ENCODE measurements around the gene THUMPD2.

Gene THUMPD2

GRCh38 chr2:39701137-39701536 is 77.9 kb downstream of the THUMPD2 start:
- no peak for DNase-seq (ENCODE audit: extremely low spot score)
- ChIA-PET CTCF (no interaction called here), POLR2A (no interaction called here)
- TF ChIP-seq FOXM1 (IDR thresholded peaks at IDR 0.05; ENCODE audit: borderline replicate concordance) (no peak), FOXK2 (IDR thresholded peaks at IDR 0.05) (no peak), ARNT (IDR thresholded peaks at IDR 0.05) (no peak), LEF1 (IDR thresholded peaks at IDR 0.05; ENCODE audit: borderline replicate concordance) (no peak), BHLHE40 (IDR thresholded peaks at IDR 0.05; ENCODE audit: borderline replicate concordance) (no peak), ELF4 (IDR thresholded peaks at IDR 0.05) (no peak), CTBP1 (IDR thresholded peaks at IDR 0.05; ENCODE audit: borderline replicate concordance) (no peak), SUZ12 (IDR thresholded peaks at IDR 0.05) (no peak), HDGF (IDR thresholded peaks at IDR 0.05; ENCODE audit: borderline replicate concordance) (no peak), FOXA1 (IDR thresholded peaks at IDR 0.05) (no peak)

- DNase-seq (ENCODE audit: extremely low spot score) = no peak
- CTCF ChIA-PET = interaction anchor here (1.4 kb wide), 1 partner anchor 29 kb away, joined by 3 read pairs; no protein-coding TSS in a partner anchor
- POLR2A ChIA-PET = no interaction called here
- TF ChIP-seq HDGF (IDR thresholded peaks at IDR 0.05; ENCODE audit: borderline replicate concordance) (no peak), FOXK2 (IDR thresholded peaks at IDR 0.05) (no peak), ARNT (IDR thresholded peaks at IDR 0.05) (no peak), BHLHE40 (IDR thresholded peaks at IDR 0.05; ENCODE audit: borderline replicate concordance) (no peak), PKNOX1 (IDR thresholded peaks at IDR 0.05) (no peak), LEF1 (IDR thresholded peaks at IDR 0.05; ENCODE audit: borderline replicate concordance) (no peak), FOXA1 (IDR thresholded peaks at IDR 0.05) (no peak)
These were observed 81.6 kb downstream of the THUMPD2 start for GRCh38 chr2:39697454-39697853.

GRCh38 chr2:39696838-39697237 is 82.2 kb downstream of the THUMPD2 start:
- DNase-seq (ENCODE audit: extremely low spot score) = no peak
- POLR2A ChIA-PET = no interaction called here

GRCh38 chr2:39696101-39696553 is 82.9 kb downstream of the THUMPD2 start:
- POLR2A ChIA-PET = no interaction called here
- TF ChIP-seq HDGF (IDR thresholded peaks at IDR 0.05; ENCODE audit: borderline replicate concordance) (no peak), SUZ12 (IDR thresholded peaks at IDR 0.05) (no peak), PKNOX1 (IDR thresholded peaks at IDR 0.05) (no peak), LEF1 (IDR thresholded peaks at IDR 0.05; ENCODE audit: borderline replicate concordance) (no peak), NFRKB (IDR thresholded peaks at IDR 0.05) (no peak)
- CTCF ChIA-PET = interaction anchor here (0.7 to 1.4 kb wide), 5 partner anchors 31 to 748 kb away, joined by 3 to 4 read pairs (median 3); no protein-coding TSS in a partner anchor
- peak; percentile 10 for DNase-seq (ENCODE audit: extremely low spot score)

More at GRCh38 chr2:39696838-39697237, 82.2 kb downstream of the THUMPD2 start:
- CTCF ChIA-PET = interaction anchor here (0.7 to 1.4 kb wide), 5 partner anchors 30 to 749 kb away, joined by 3 to 4 read pairs (median 3); no protein-coding TSS in a partner anchor
- TF ChIP-seq FOXK2 (IDR thresholded peaks at IDR 0.05) = no peak
- no peak for TF ChIP-seq LEF1 (IDR thresholded peaks at IDR 0.05; ENCODE audit: borderline replicate concordance)
- no peak for TF ChIP-seq FOXA1 (IDR thresholded peaks at IDR 0.05)
- TF ChIP-seq SUZ12 (IDR thresholded peaks at IDR 0.05) = no peak
- TF ChIP-seq ELF4 (IDR thresholded peaks at IDR 0.05) = no peak
- TF ChIP-seq SP1 (IDR thresholded peaks at IDR 0.05) = no peak
- no peak for TF ChIP-seq L3MBTL2 (conservative IDR thresholded peaks at IDR 0.05)
- no peak for TF ChIP-seq NFRKB (IDR thresholded peaks at IDR 0.05)
- TF ChIP-seq ZNF384 (IDR thresholded peaks at IDR 0.05) = no peak
- no peak for TF ChIP-seq PKNOX1 (IDR thresholded peaks at IDR 0.05)
- TF ChIP-seq FOXM1 (IDR thresholded peaks at IDR 0.05; ENCODE audit: borderline replicate concordance) = no peak
- no peak for TF ChIP-seq TARDBP (IDR thresholded peaks at IDR 0.05)
- no peak for TF ChIP-seq CTBP1 (IDR thresholded peaks at IDR 0.05; ENCODE audit: borderline replicate concordance)
- TF ChIP-seq HDGF (IDR thresholded peaks at IDR 0.05; ENCODE audit: borderline replicate concordance) = no peak
- no peak for TF ChIP-seq ARNT (IDR thresholded peaks at IDR 0.05)
- no peak for TF ChIP-seq BHLHE40 (IDR thresholded peaks at IDR 0.05; ENCODE audit: borderline replicate concordance)

- DNase-seq (ENCODE audit: extremely low spot score) = no peak
- TF ChIP-seq LEF1 (IDR thresholded peaks at IDR 0.05; ENCODE audit: borderline replicate concordance) (no peak), CTBP1 (IDR thresholded peaks at IDR 0.05; ENCODE audit: borderline replicate concordance) (no peak), ZNF384 (IDR thresholded peaks at IDR 0.05) (no peak), NFRKB (IDR thresholded peaks at IDR 0.05) (no peak), TARDBP (IDR thresholded peaks at IDR 0.05) (no peak), L3MBTL2 (conservative IDR thresholded peaks at IDR 0.05) (no peak), FOXM1 (IDR thresholded peaks at IDR 0.05; ENCODE audit: borderline replicate concordance) (no peak), SUZ12 (IDR thresholded peaks at IDR 0.05) (no peak), FOXK2 (IDR thresholded peaks at IDR 0.05) (no peak), BHLHE40 (IDR thresholded peaks at IDR 0.05; ENCODE audit: borderline replicate concordance) (no peak), ARNT (IDR thresholded peaks at IDR 0.05) (no peak), HDGF (IDR thresholded peaks at IDR 0.05; ENCODE audit: borderline replicate concordance) (no peak), PKNOX1 (IDR thresholded peaks at IDR 0.05) (no peak), SP1 (IDR thresholded peaks at IDR 0.05) (no peak), FOXA1 (IDR thresholded peaks at IDR 0.05) (no peak), ELF4 (IDR thresholded peaks at IDR 0.05) (no peak)
- CTCF ChIA-PET = no interaction called here
- POLR2A ChIA-PET = no interaction called here
These were observed 85.8 kb downstream of the THUMPD2 start for GRCh38 chr2:39693245-39693644.

- CTCF ChIA-PET = interaction anchor here (1.2 kb wide), 1 partner anchor 742 kb away, joined by 3 read pairs; no protein-coding TSS in a partner anchor
- POLR2A ChIA-PET = no interaction called here
- no peak for DNase-seq (ENCODE audit: extremely low spot score)
- TF ChIP-seq NFRKB (IDR thresholded peaks at IDR 0.05) = no peak
- TF ChIP-seq BHLHE40 (IDR thresholded peaks at IDR 0.05; ENCODE audit: borderline replicate concordance) = no peak
- no peak for TF ChIP-seq ELF4 (IDR thresholded peaks at IDR 0.05)
- TF ChIP-seq FOXK2 (IDR thresholded peaks at IDR 0.05) = no peak
- TF ChIP-seq FOXM1 (IDR thresholded peaks at IDR 0.05; ENCODE audit: borderline replicate concordance) = no peak
- no peak for TF ChIP-seq SUZ12 (IDR thresholded peaks at IDR 0.05)
- no peak for TF ChIP-seq TARDBP (IDR thresholded peaks at IDR 0.05)
These were observed 89.2 kb downstream of the THUMPD2 start for GRCh38 chr2:39689876-39690275.

Measured in HEK293T (cell line).